Neural crest cell (in vitro differentiated cells): ENCODE data around the gene CCDC148. TPM values are rescaled to one million over a fixed set of nuclear protein-coding genes. Genes with fewer than 3 reads are reported as not detected.

Source experiments
- DNase-seq: peaks from one replicate; pipeline ENCODE4 v3.0.0; 2021; ENCODE audit warnings: low read depth, mixed read lengths, low spot score
- H3K27ac Mint-ChIP-seq: one replicate; pipeline ENCODE4 v1.8.0; 2021; ENCODE audit warnings: mild to moderate bottlenecking, mixed read lengths; ENCODE audit not compliant: unreplicated experiment
- H3K27me3 Mint-ChIP-seq: 2 replicates; pipeline ENCODE4 v1.8.0; 2021; ENCODE audit warnings: low read depth, mild to moderate bottlenecking, mixed read lengths
- H3K36me3 Mint-ChIP-seq: 2 replicates; pipeline ENCODE4 v1.8.0; 2021; ENCODE audit warnings: low read depth, mild to moderate bottlenecking, mixed read lengths
- H3K4me1 Mint-ChIP-seq: 2 replicates; pipeline ENCODE4 v1.8.0; 2021; ENCODE audit warnings: mixed read lengths
- H3K4me3 Mint-ChIP-seq: one replicate; pipeline ENCODE4 v1.8.0; 2021; ENCODE audit warnings: mild to moderate bottlenecking, mixed read lengths
- H3K9me3 Mint-ChIP-seq: 2 replicates; pipeline ENCODE4 v1.8.0; 2021; ENCODE audit warnings: mixed read lengths
- total RNA-seq: library from RNA; stranded (reverse); gene quantifications from 2 replicates; pipeline ENCODE4 v1.2.1, GENCODE V29; 2021
- TF ChIP-seq, protein P1 (sequence below): fragments of 200-600 bp; sonication (generic); conservative IDR thresholded peaks from 2 replicates; pipeline ENCODE4 v1.5.0; 2021; ENCODE audit warnings: antibody characterized with exemption, mild to moderate bottlenecking

The CCDC148 gene
- total RNA-seq, 1 donor from 2014 or later = 1.8 TPM

DNA sequence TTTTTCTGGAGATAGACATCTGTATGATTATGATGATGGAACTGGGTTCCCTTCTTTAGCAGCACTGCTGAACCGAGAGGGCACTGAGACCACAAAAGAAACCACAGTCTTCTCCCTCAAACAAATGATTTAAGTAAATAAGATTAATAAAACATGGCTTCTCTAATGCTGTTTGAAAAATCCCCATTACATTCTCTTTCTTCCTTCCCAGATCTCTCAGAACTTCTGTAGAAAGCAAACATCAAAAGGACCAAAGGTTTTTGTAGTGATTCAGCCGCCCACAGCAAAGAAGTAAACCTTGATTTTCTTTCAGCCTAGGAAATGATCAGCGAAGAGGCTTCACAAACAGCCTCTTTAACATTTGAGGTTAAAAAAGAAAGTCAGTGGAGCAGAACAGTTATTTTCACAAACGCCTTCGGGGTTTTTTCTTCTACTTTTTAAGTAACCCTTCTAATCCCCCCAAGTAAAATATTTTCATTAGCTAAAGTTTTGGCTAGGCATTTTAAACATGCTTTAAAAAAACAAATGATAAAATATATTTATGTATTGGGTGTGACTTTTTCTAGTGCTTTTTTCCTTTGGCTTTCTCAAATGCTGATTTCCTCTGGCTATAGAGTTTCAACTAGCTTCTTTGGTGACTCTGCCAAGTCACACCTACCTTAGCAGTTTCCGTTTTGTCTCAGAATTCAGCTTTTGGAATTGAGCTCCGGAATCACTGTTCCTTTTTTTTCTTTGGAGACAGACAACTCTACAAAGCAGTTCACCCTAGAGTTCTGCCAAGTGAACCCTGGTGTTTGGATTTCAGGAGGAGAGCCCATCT lies 265.3 kb downstream of the CCDC148 start:
- Mint-ChIP-seq H3K27me3 (no peaks in the 10 kb centered on the region), H3K4me3 (peak overlapping the region; percentile 28), H3K9me3 (no peaks in the 10 kb centered on the region), H3K36me3 (no peaks in the 10 kb centered on the region), H3K27ac (peak overlapping the region; percentile 73), H3K4me1 (peaks cover 28% of the 10 kb centered on the region)
- DNase-seq = no peak
- TF ChIP-seq, protein P1, sequence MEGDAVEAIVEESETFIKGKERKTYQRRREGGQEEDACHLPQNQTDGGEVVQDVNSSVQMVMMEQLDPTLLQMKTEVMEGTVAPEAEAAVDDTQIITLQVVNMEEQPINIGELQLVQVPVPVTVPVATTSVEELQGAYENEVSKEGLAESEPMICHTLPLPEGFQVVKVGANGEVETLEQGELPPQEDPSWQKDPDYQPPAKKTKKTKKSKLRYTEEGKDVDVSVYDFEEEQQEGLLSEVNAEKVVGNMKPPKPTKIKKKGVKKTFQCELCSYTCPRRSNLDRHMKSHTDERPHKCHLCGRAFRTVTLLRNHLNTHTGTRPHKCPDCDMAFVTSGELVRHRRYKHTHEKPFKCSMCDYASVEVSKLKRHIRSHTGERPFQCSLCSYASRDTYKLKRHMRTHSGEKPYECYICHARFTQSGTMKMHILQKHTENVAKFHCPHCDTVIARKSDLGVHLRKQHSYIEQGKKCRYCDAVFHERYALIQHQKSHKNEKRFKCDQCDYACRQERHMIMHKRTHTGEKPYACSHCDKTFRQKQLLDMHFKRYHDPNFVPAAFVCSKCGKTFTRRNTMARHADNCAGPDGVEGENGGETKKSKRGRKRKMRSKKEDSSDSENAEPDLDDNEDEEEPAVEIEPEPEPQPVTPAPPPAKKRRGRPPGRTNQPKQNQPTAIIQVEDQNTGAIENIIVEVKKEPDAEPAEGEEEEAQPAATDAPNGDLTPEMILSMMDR = no peak

GRCh38 chr2:158189526-158189925 lies 267.0 kb downstream of the CCDC148 start:
- Mint-ChIP-seq H3K4me1 (peaks cover 37% of the 10 kb centered on the region), H3K9me3 (no peaks in the 10 kb centered on the region), H3K27ac (no peak overlapping the region), H3K4me3 (no peak overlapping the region), H3K36me3 (no peaks in the 10 kb centered on the region), H3K27me3 (no peaks in the 10 kb centered on the region)
- TF ChIP-seq, protein P1 = no peak
- no peak for DNase-seq

- DNase-seq = no peak
- Mint-ChIP-seq H3K9me3 (no peaks in the 10 kb centered on the region), H3K27ac (no peak overlapping the region), H3K27me3 (no peaks in the 10 kb centered on the region), H3K36me3 (no peaks in the 10 kb centered on the region), H3K4me1 (peaks cover 43% of the 10 kb centered on the region), H3K4me3 (no peak overlapping the region)
- TF ChIP-seq, protein P1 = no peak
These were observed 268.6 kb downstream of the CCDC148 start for GRCh38 chr2:158187908-158188307.

- no peaks in the 10 kb centered on the region for H3K36me3 Mint-ChIP-seq
- no peaks in the 10 kb centered on the region for H3K9me3 Mint-ChIP-seq
- H3K4me3 Mint-ChIP-seq = no peak overlapping the region
- DNase-seq = no peak
- peaks cover 30% of the 10 kb centered on the region for H3K4me1 Mint-ChIP-seq
- peaks cover 7% of the 10 kb centered on the region for H3K27me3 Mint-ChIP-seq
- no peak overlapping the region for H3K27ac Mint-ChIP-seq
- TF ChIP-seq, protein P1 = no peak
These were observed 271.8 kb downstream of the CCDC148 start for GRCh38 chr2:158184556-158185343.

GRCh38 chr2:158184001-158184400 lies 272.6 kb downstream of the CCDC148 start:
- no peak for DNase-seq
- TF ChIP-seq, protein P1 = no peak
- Mint-ChIP-seq H3K27me3 (peaks cover 7% of the 10 kb centered on the region), H3K4me3 (no peak overlapping the region), H3K4me1 (peaks cover 27% of the 10 kb centered on the region), H3K36me3 (no peaks in the 10 kb centered on the region), H3K27ac (no peak overlapping the region), H3K9me3 (no peaks in the 10 kb centered on the region)
